ENCODE measurements around the gene LIN54.

DNA sequence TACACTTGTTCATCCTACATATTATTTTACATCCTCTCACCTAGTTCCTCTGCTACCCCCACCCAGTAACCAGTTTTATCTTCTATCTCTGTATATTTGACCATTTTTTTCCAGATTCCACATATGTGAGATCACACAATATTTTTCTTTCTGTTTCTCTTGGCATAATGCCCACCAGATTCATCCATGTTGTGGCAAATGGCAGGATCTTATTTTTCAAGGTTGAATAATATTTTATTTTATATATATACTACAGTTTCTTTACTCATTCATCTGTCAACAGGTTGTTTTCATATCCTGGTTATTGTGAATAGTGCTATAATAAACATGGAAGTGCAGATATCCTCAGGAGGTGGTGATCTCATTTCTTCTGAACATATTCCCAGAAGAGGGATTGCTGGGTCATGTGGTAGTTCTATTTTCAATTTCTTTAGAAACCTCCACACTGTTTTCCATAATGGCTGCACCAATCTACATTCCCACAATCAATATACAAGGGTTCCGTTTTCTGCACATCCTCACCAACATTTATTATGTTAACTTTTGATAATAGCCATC lies 61.9 kb downstream of the LIN54 start:
- TF ChIP-seq, protein P1, sequence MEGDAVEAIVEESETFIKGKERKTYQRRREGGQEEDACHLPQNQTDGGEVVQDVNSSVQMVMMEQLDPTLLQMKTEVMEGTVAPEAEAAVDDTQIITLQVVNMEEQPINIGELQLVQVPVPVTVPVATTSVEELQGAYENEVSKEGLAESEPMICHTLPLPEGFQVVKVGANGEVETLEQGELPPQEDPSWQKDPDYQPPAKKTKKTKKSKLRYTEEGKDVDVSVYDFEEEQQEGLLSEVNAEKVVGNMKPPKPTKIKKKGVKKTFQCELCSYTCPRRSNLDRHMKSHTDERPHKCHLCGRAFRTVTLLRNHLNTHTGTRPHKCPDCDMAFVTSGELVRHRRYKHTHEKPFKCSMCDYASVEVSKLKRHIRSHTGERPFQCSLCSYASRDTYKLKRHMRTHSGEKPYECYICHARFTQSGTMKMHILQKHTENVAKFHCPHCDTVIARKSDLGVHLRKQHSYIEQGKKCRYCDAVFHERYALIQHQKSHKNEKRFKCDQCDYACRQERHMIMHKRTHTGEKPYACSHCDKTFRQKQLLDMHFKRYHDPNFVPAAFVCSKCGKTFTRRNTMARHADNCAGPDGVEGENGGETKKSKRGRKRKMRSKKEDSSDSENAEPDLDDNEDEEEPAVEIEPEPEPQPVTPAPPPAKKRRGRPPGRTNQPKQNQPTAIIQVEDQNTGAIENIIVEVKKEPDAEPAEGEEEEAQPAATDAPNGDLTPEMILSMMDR (IDR thresholded peaks at IDR 0.05): no peak
- TF ChIP-seq, protein P2, sequence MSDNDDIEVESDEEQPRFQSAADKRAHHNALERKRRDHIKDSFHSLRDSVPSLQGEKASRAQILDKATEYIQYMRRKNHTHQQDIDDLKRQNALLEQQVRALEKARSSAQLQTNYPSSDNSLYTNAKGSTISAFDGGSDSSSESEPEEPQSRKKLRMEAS (IDR thresholded peaks at IDR 0.05): no peak
